RPMI7951 (cell line): ENCODE data around the gene FSD2. TPM values are rescaled to one million over a fixed set of nuclear protein-coding genes. Genes with fewer than 3 reads are reported as not detected.
"Not testable (repeated sequence)": the region's sequence is repeated elsewhere in the genome, so short reads cannot be mapped to it uniquely, and the experiment has no call there.

Experiments
- DNase-seq: peaks from one replicate; pipeline ENCODE4 v3.0.0-alpha.2; 2012; ENCODE audit warnings: low read depth
- total RNA-seq: library from RNA; depleted of rRNA; stranded (reverse); fragments of >200 nt; shearing (Covaris generic); gene quantifications from 2 replicates; pipeline ENCODE4 v1.2.3, GENCODE V29; 2014; rRNA removed

FSD2 gene
- total RNA-seq, 1 experiment from 2014 or later: not detected

GRCh38 chr15:82739086-82739485 lies 66.8 kb downstream of the FSD2 start:
- DNase-seq: peak; percentile 8

- DNase-seq: peak; percentile 5
These were observed 67.9 kb downstream of the FSD2 start for GRCh38 chr15:82737975-82738374.

GRCh38 chr15:82731527-82731926 lies 74.3 kb downstream of the FSD2 start:
- no peak for DNase-seq

GRCh38 chr15:82730022-82730530 lies 75.8 kb downstream of the FSD2 start:
- DNase-seq: no peak

- DNase-seq: no peak
These were observed 79.1 kb downstream of the FSD2 start for GRCh38 chr15:82726816-82727215.

- DNase-seq: no peak
These were observed 90.9 kb downstream of the FSD2 start for GRCh38 chr15:82715003-82715402.

GRCh38 chr15:82714016-82714415 lies 91.9 kb downstream of the FSD2 start:
- DNase-seq: peak; percentile 24

GRCh38 chr15:82712036-82712435 lies 93.8 kb downstream of the FSD2 start:
- DNase-seq: no peak

- no peak for DNase-seq
These were observed 94.9 kb downstream of the FSD2 start for GRCh38 chr15:82710926-82711490.

GRCh38 chr15:82710208-82710555 lies 95.7 kb downstream of the FSD2 start:
- DNase-seq: no peak

GRCh38 chr15:82709421-82710207 lies 96.3 kb downstream of the FSD2 start, which contains the start of gene AP3B2:
TSS of gene AP3B2 (minus strand) at chr15:82709875. CDS start at chr15:82709706, 169 bp downstream.
- peak; percentile 71 for DNase-seq

GRCh38 chr15:82709081-82709420 lies 96.8 kb downstream of the FSD2 start:
- DNase-seq: peak; percentile 31

GRCh38 chr15:82705856-82706255 lies 100.0 kb downstream of the FSD2 start:
- DNase-seq: not testable (repeated sequence)

Other genes starting within 250 kb of the FSD2 start
- 6.1 and 12.1 TPM in 2 replicates for gene CPEB1, start 158.7 kb downstream of the FSD2 start, total RNA-seq
- gene AP3B2, start 96.2 kb downstream of the FSD2 start, total RNA-seq: 1.4 and 1.7 TPM in 2 replicates
- 2.8 and 3.6 TPM in 2 replicates for gene WHAMM, start 3.6 kb upstream of the FSD2 start, total RNA-seq
- 20.4 and 26.9 TPM in 2 replicates for gene HOMER2, start 146.7 kb upstream of the FSD2 start, total RNA-seq
- 64.4 and 66.1 TPM in 2 replicates for gene RAMAC, start 180.1 kb upstream of the FSD2 start, total RNA-seq
- gene C15orf40, start 205.6 kb upstream of the FSD2 start, total RNA-seq: 20.2 and 32.9 TPM in 2 replicates